Fibroblast of lung (primary cell): ENCODE data around the gene RPS8. TPM values are rescaled to one million over a fixed set of nuclear protein-coding genes. Genes with fewer than 3 reads are reported as not detected.
A peak's percentile ranks its signal among the peaks of the same experiment; 100 is the strongest.

Source experiments
- DNase-seq, 2 donors: peaks; one replicate each; pipeline versions ENCODE4 v3.0.0 to v3.0.0-alpha.2; 2010; ENCODE audit warnings: low read depth in 2 of 2
- H2AFZ ChIP-seq: 2 replicates; pipeline ENCODE4 v1.5.1; 2012; ENCODE audit warnings: low read length, control low read depth, inconsistent platforms
- H3K27ac ChIP-seq: 2 replicates; pipeline ENCODE4 v1.5.1; 2011; ENCODE audit warnings: low read length, control low read depth; ENCODE audit not compliant: insufficient read depth
- H3K27me3 ChIP-seq: 2 replicates; pipeline ENCODE4 v1.5.1; 2011; ENCODE audit warnings: mild to moderate bottlenecking, low read length; ENCODE audit not compliant: control insufficient read depth, insufficient read depth
- H3K36me3 ChIP-seq: 2 replicates; pipeline ENCODE4 v1.5.1; 2011; ENCODE audit warnings: low read length; ENCODE audit not compliant: control insufficient read depth, insufficient read depth
- H3K4me1 ChIP-seq: 2 replicates; pipeline ENCODE4 v1.5.1; 2011; ENCODE audit warnings: low read length; ENCODE audit not compliant: control insufficient read depth, insufficient read depth; ENCODE audit errors: extremely low read depth
- H3K4me2 ChIP-seq: 2 replicates; pipeline ENCODE4 v1.5.1; 2011; ENCODE audit warnings: low read length, control low read depth; ENCODE audit not compliant: insufficient read depth; ENCODE audit errors: extremely low read depth
- H3K4me3 ChIP-seq, 4 experiments: fragments of 200-600 bp in 1 of 4; sonication (generic) in 1 of 4; replicated peaks in 1 of 4; 2 replicates each; pipeline ENCODE4 v1.5.1; 2011 to 2016; ENCODE audit warnings: low read length in 4 of 4, low read depth in 3 of 4, mild to moderate bottlenecking in 3 of 4, control low read depth in 2 of 4, inconsistent platforms in 1 of 4, mixed read lengths in 1 of 4; ENCODE audit not compliant: insufficient read depth in 1 of 4; ENCODE audit errors: control extremely low read depth in 1 of 4
- H3K79me2 ChIP-seq: 2 replicates; pipeline ENCODE4 v1.5.1; 2012; ENCODE audit warnings: mild to moderate bottlenecking, low read length, inconsistent platforms; ENCODE audit not compliant: control insufficient read depth, insufficient read depth
- H3K9ac ChIP-seq: 2 replicates; pipeline ENCODE4 v1.5.1; 2011; ENCODE audit warnings: mild to moderate bottlenecking, low read length, control low read depth; ENCODE audit not compliant: insufficient read depth
- H3K9me3 ChIP-seq: 2 replicates; pipeline ENCODE4 v1.5.1; 2012; ENCODE audit warnings: low read depth, low read length; ENCODE audit not compliant: control insufficient read depth, insufficient read depth
- H4K20me1 ChIP-seq: 2 replicates; pipeline ENCODE4 v1.5.1; 2011; ENCODE audit warnings: low read length; ENCODE audit not compliant: control insufficient read depth, insufficient read depth; ENCODE audit errors: extremely low read depth
- CTCF ChIP-seq, 2 donors: IDR thresholded peaks in 1 of 2; conservative IDR thresholded peaks in 1 of 2; 1 replicate in 1 of 2; 2 replicates in 1 of 2; pipeline ENCODE4 v1.5.1; 2011 to 2012; ENCODE audit warnings: low read length in 2 of 2, control low read depth in 1 of 2, inconsistent platforms in 1 of 2, low read depth in 1 of 2, mild to moderate bottlenecking in 1 of 2
- EZH2 ChIP-seq: IDR thresholded peaks from 2 replicates; pipeline ENCODE4 v1.5.1; 2012; ENCODE audit warnings: low read length, control low read depth, mild to moderate bottlenecking; ENCODE audit errors: missing control alignments
- polyA plus RNA-seq, 2 donors: library from polyadenylated mRNA; depleted of rRNA in 1 of 2; stranded (reverse) in 1 of 2; unstranded in 1 of 2; fragments of >200 nt; gene quantifications; 2 replicates each; pipeline ENCODE4 v1.2.1, GENCODE V29; 2011 to 2012; ENCODE audit warnings: missing spikeins in 1 of 2
- total RNA-seq: library from RNA; depleted of rRNA; stranded (reverse); fragments of >200 nt; gene quantifications from 2 replicates; pipeline ENCODE4 v1.2.1, GENCODE V29; 2014

Gene RPS8
- total and polyA plus RNA-seq, 2 donors (not counting 1 experiment from before 2014, with no cell fraction given), result 1,373 to 2,098 TPM

GRCh38 chr1:44785501-44786137, 10.3 kb downstream of the RPS8 start:
- Histone ChIP-seq H3K36me3 (peaks cover 4% of the 10 kb centered on the region), H2AFZ (no peak overlapping the region), H3K79me2 (no peaks in the 10 kb centered on the region), H3K27me3 (no peaks in the 10 kb centered on the region), H3K4me1 (peaks cover 8% of the 10 kb centered on the region), H3K9ac (no peak overlapping the region), H3K4me3 (peak overlapping the region in 2 of 4 experiments; percentile 43 to 50), H3K4me2 (peak overlapping the region; percentile 89), H3K9me3 (no peaks in the 10 kb centered on the region), H3K27ac (no peak overlapping the region), H4K20me1 (no peaks in the 10 kb centered on the region)
- no peak for TF ChIP-seq CTCF (conservative IDR thresholded peaks at IDR 0.05 in 1 of 2, IDR thresholded peaks at IDR 0.05 in 1 of 2; ENCODE audit: low read depth in 1 of 2, low read length in 2 of 2)
- TF ChIP-seq EZH2, result no peak
- no peak for DNase-seq

- peak overlapping the region; percentile 43 for H2AFZ ChIP-seq
- DNase-seq, result peak; percentile 50 to 68
- H3K27me3 ChIP-seq, result no peaks in the 10 kb centered on the region
- peak overlapping the region; percentile 40 for H3K9ac ChIP-seq
- no peak overlapping the region for H3K27ac ChIP-seq
- H3K9me3 ChIP-seq, result no peaks in the 10 kb centered on the region
- peaks cover 1% of the 10 kb centered on the region for H3K36me3 ChIP-seq
- no peaks in the 10 kb centered on the region for H4K20me1 ChIP-seq
- H3K4me1 ChIP-seq, result peaks cover 8% of the 10 kb centered on the region
- peak overlapping the region; percentile 89 for H3K4me2 ChIP-seq
- peak overlapping the region in 3 of 4 experiments; percentile 26 to 50 (median 43) for H3K4me3 ChIP-seq
- TF ChIP-seq CTCF (conservative IDR thresholded peaks at IDR 0.05 in 1 of 2, IDR thresholded peaks at IDR 0.05 in 1 of 2; ENCODE audit: low read depth in 1 of 2, low read length in 2 of 2) (peak; percentile 96 to 99), EZH2 (no peak)
- H3K79me2 ChIP-seq, result no peaks in the 10 kb centered on the region
These were observed 10.9 kb downstream of the RPS8 start for GRCh38 chr1:44786138-44786840.

GRCh38 chr1:44786841-44787426, 11.6 kb downstream of the RPS8 start:
- Histone ChIP-seq H4K20me1 (no peaks in the 10 kb centered on the region), H3K4me2 (peak overlapping the region; percentile 25), H3K27ac (no peak overlapping the region), H3K4me1 (peaks cover 8% of the 10 kb centered on the region), H3K36me3 (no peaks in the 10 kb centered on the region), H3K4me3 (no peak overlapping the region), H3K9ac (no peak overlapping the region), H3K79me2 (no peaks in the 10 kb centered on the region), H3K27me3 (no peaks in the 10 kb centered on the region), H3K9me3 (no peaks in the 10 kb centered on the region), H2AFZ (no peak overlapping the region)
- no peak for TF ChIP-seq EZH2
- TF ChIP-seq CTCF (conservative IDR thresholded peaks at IDR 0.05 in 1 of 2, IDR thresholded peaks at IDR 0.05 in 1 of 2; ENCODE audit: low read depth in 1 of 2, low read length in 2 of 2), result no peak
- DNase-seq, result no peak
